AG09319 (cell line): ENCODE measurements around the gene NRBF2.

Source experiments
- DNase-seq: peaks from one replicate; pipeline ENCODE4 v3.0.0-alpha.2; 2010; ENCODE audit warnings: low read depth; ENCODE audit errors: extremely low read depth
- CTCF ChIP-seq: IDR thresholded peaks from 2 replicates; pipeline ENCODE4 v1.5.1; 2011; ENCODE audit warnings: low read depth, mild to moderate bottlenecking, inconsistent platforms, low read length, moderate library complexity

Gene NRBF2

GRCh38 chr10:63123727-63124362 lies 9.3 kb upstream of the NRBF2 start:
- no peak for DNase-seq
- TF ChIP-seq CTCF, result no peak

GRCh38 chr10:63125459-63125858 lies 7.7 kb upstream of the NRBF2 start:
- no peak for DNase-seq
- no peak for TF ChIP-seq CTCF

- TF ChIP-seq CTCF, result no peak
- no peak for DNase-seq
Measured at GRCh38 chr10:63128443-63128842, 4.7 kb upstream of the NRBF2 start.

- TF ChIP-seq CTCF, result no peak
Measured at GRCh38 chr10:63129888-63130287, 3.2 kb upstream of the NRBF2 start.

GRCh38 chr10:63132651-63133055 lies 475 bp upstream of the NRBF2 start:
- DNase-seq, result no peak
- no peak for TF ChIP-seq CTCF

More at GRCh38 chr10:63129888-63130287, 3.2 kb upstream of the NRBF2 start:
- no peak for DNase-seq

- no peak for DNase-seq
- TF ChIP-seq CTCF, result no peak
Measured at GRCh38 chr10:63133821-63134557, 861 bp downstream of the NRBF2 start.

- DNase-seq, result no peak
- TF ChIP-seq CTCF, result no peak
Measured at GRCh38 chr10:63137306-63137705, 4.2 kb downstream of the NRBF2 start.
